ENCODE results near the gene TMEM37. TPM values are rescaled to one million over a fixed set of nuclear protein-coding genes. Genes with fewer than 3 reads are reported as not detected.
A peak's percentile ranks its signal among the peaks of the same experiment; 100 is the strongest.

TMEM37 gene
- total and polyA plus RNA-seq, 4 donors: 17.6 to 125 (median 37.4) TPM

DNA sequence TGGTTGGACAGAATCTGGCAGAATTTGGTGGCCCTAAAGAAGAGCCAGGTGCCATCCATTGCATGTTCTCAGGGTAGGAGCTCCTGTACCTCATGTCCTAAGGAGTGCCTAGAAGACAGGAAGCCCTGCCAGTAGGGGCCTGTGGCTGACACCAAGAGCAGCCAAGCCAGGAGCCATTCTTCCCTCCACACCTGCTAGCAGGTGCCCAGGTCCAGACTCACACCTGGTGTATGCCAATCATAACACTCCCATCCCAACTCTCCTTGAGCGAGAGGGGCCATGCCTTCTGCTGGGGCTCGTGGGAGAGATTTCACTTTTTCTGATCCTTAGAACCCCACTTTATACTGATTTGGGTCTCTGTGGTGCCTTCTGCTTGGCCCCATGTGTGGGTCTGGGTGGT is 26.5 kb upstream of the TMEM37 start:
- DNase-seq (ENCODE audit: low spot score): no peak
- Histone ChIP-seq H3K36me3 (ENCODE audit: control insufficient read depth in 4 of 4, insufficient read depth in 3 of 4, low read depth in 1 of 4, low read length in 3 of 4) (no peaks in the 10 kb centered on the region), H3K9ac (ENCODE audit: low read depth in 1 of 2, low read length in 2 of 2) (no peak overlapping the region), H3K9me3 (ENCODE audit: control insufficient read depth in 4 of 4, low read length in 3 of 4) (no peaks in the 10 kb centered on the region), H3K27me3 (ENCODE audit: control insufficient read depth in 4 of 4, insufficient read depth in 4 of 4, low read length in 3 of 4) (no peaks in the 10 kb centered on the region), H3K4me3 (ENCODE audit: low read depth in 1 of 3, low read length in 3 of 3) (no peak overlapping the region), H3K4me1 (ENCODE audit: control insufficient read depth in 4 of 4, insufficient read depth in 4 of 4, low read length in 3 of 4) (peaks cover 5 to 22% (median 11%) of the 10 kb centered on the region in 4 donors), H3K27ac (ENCODE audit: low read depth in 1 of 2, low read length in 2 of 2) (no peak overlapping the region)
- TF ChIP-seq FOXA1 (IDR thresholded peaks at IDR 0.05): no peak
- no peak for TF ChIP-seq RXRA (IDR thresholded peaks at IDR 0.05)
- TF ChIP-seq RAD21 (IDR thresholded peaks at IDR 0.05): no peak
- no peak for TF ChIP-seq TAF1 (conservative IDR thresholded peaks at IDR 0.05)
- no peak for TF ChIP-seq CTCF (IDR thresholded peaks at IDR 0.05; ENCODE audit: low read depth, low read length, missing input control)
- TF ChIP-seq JUND (IDR thresholded peaks at IDR 0.05): no peak
- TF ChIP-seq GABPA (IDR thresholded peaks at IDR 0.05 in 1 of 2, conservative IDR thresholded peaks at IDR 0.05 in 1 of 2): no peak
- TF ChIP-seq, protein P1, sequence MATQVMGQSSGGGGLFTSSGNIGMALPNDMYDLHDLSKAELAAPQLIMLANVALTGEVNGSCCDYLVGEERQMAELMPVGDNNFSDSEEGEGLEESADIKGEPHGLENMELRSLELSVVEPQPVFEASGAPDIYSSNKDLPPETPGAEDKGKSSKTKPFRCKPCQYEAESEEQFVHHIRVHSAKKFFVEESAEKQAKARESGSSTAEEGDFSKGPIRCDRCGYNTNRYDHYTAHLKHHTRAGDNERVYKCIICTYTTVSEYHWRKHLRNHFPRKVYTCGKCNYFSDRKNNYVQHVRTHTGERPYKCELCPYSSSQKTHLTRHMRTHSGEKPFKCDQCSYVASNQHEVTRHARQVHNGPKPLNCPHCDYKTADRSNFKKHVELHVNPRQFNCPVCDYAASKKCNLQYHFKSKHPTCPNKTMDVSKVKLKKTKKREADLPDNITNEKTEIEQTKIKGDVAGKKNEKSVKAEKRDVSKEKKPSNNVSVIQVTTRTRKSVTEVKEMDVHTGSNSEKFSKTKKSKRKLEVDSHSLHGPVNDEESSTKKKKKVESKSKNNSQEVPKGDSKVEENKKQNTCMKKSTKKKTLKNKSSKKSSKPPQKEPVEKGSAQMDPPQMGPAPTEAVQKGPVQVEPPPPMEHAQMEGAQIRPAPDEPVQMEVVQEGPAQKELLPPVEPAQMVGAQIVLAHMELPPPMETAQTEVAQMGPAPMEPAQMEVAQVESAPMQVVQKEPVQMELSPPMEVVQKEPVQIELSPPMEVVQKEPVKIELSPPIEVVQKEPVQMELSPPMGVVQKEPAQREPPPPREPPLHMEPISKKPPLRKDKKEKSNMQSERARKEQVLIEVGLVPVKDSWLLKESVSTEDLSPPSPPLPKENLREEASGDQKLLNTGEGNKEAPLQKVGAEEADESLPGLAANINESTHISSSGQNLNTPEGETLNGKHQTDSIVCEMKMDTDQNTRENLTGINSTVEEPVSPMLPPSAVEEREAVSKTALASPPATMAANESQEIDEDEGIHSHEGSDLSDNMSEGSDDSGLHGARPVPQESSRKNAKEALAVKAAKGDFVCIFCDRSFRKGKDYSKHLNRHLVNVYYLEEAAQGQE (IDR thresholded peaks at IDR 0.05): no peak
- TF ChIP-seq HNF4G (IDR thresholded peaks at IDR 0.05): no peak
- no peak for TF ChIP-seq YY1 (IDR thresholded peaks at IDR 0.05)
- no peak for TF ChIP-seq NR2F2 (IDR thresholded peaks at IDR 0.05)
- no peak for TF ChIP-seq SP1 (IDR thresholded peaks at IDR 0.05)
- TF ChIP-seq MAX (IDR thresholded peaks at IDR 0.05): no peak
- no peak for TF ChIP-seq FOXA2 (IDR thresholded peaks at IDR 0.05)
- no peak for TF ChIP-seq HNF4A (conservative IDR thresholded peaks at IDR 0.05)
- TF ChIP-seq, protein P2, sequence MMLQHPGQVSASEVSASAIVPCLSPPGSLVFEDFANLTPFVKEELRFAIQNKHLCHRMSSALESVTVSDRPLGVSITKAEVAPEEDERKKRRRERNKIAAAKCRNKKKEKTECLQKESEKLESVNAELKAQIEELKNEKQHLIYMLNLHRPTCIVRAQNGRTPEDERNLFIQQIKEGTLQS (IDR thresholded peaks at IDR 0.05): no peak
- 98% methylated on average over 2 of the region's 2 CpGs for WGBS

GRCh38 chr2:119407430-119408220 is 24.0 kb upstream of the TMEM37 start:
- Histone ChIP-seq H3K27me3 (ENCODE audit: control insufficient read depth in 4 of 4, insufficient read depth in 4 of 4, low read length in 3 of 4) (no peaks in the 10 kb centered on the region), H3K9ac (ENCODE audit: low read depth in 1 of 2, low read length in 2 of 2) (no peak overlapping the region), H3K27ac (ENCODE audit: low read depth in 1 of 2, low read length in 2 of 2) (no peak overlapping the region), H3K4me3 (ENCODE audit: low read depth in 1 of 3, low read length in 3 of 3) (no peak overlapping the region), H3K36me3 (ENCODE audit: control insufficient read depth in 4 of 4, insufficient read depth in 3 of 4, low read depth in 1 of 4, low read length in 3 of 4) (no peaks in the 10 kb centered on the region), H3K9me3 (ENCODE audit: control insufficient read depth in 4 of 4, low read length in 3 of 4) (no peaks in the 10 kb centered on the region), H3K4me1 (ENCODE audit: control insufficient read depth in 4 of 4, insufficient read depth in 4 of 4, low read length in 3 of 4) (peaks cover 2 to 16% (median 10%) of the 10 kb centered on the region in 4 donors)
- TF ChIP-seq CTCF (IDR thresholded peaks at IDR 0.05; ENCODE audit: low read depth, low read length, missing input control) (peak; percentile 88), RAD21 (IDR thresholded peaks at IDR 0.05) (peak; percentile 96 to 97), NR2F2 (IDR thresholded peaks at IDR 0.05) (no peak)
- DNase-seq (ENCODE audit: low spot score): no peak
- 77% methylated on average over 7 of the region's 7 CpGs for WGBS

Measured in liver (tissue), 9 donors.